Mucosa of descending colon (tissue), 3 donors: ENCODE results near the gene PDE6B. TPM values are rescaled to one million over a fixed set of nuclear protein-coding genes. Genes with fewer than 3 reads are reported as not detected.

Experiments
- ATAC-seq: fragments of 200-7000 bp; cut with Tn5 transposase; one replicate; pipeline ENCODE4 v1.9.1; 2020; ENCODE audit warnings: mild to moderate bottlenecking, moderate library complexity
- DNase-seq, 3 donors: peaks; one replicate each; pipeline ENCODE4 v3.0.0-alpha.2; 2020
- H3K36me3 ChIP-seq: fragments of 200-600 bp; one replicate; pipeline ENCODE4 v1.8.0; 2021; ENCODE audit warnings: low read depth, mild to moderate bottlenecking
- H3K4me1 ChIP-seq: fragments of 200-600 bp; one replicate; pipeline ENCODE4 v1.8.0; 2021; ENCODE audit warnings: low read depth, mild to moderate bottlenecking
- H3K4me3 ChIP-seq: fragments of 200-600 bp; one replicate; pipeline ENCODE4 v1.8.0; 2021; ENCODE audit warnings: mild to moderate bottlenecking
- H3K9me3 ChIP-seq: fragments of 200-600 bp; one replicate; pipeline ENCODE4 v1.8.0; 2021; ENCODE audit warnings: mild to moderate bottlenecking
- intact Hi-C, 2 donors: fragments of 100-400 bp; cut with DNase I in 1 of 2; cut with micrococcal nuclease in 1 of 2; formaldehyde crosslinking; loops; one replicate each; pipeline versions ENCODE4 v1.11.0 to v1.11.1; 2022; cut with DNase I, micrococcal nuclease
- total RNA-seq, 3 donors: library from RNA; stranded (reverse); fragmentation: NEBNext Ultra II Directional in 2 of 3; extraction: Animal tissue kit (Norgen Biotek cat#: 25700) in 2 of 3; gene quantifications; one replicate each; pipeline versions ENCODE4 v1.2.1 to v1.2.4, GENCODE V29; 2021 to 2023
- TF ChIP-seq, protein P1 (sequence below): fragments of 200-600 bp; IDR thresholded peaks from one replicate; pipeline ENCODE4 v1.8.0; 2022; ENCODE audit warnings: antibody characterized with exemption, mild to moderate bottlenecking
- donor health status: DM: no; HTN: no; CAD: no; lungs with moderate emphysema.
- donor health status: DM: no; HTN: no; CAD: no.
- donor health status: DM: no; HTN: yes; CAD: no.

The PDE6B gene
- total RNA-seq, 3 donors from 2014 or later = 1.0 to 2.9 (median 1.2) TPM

DNA sequence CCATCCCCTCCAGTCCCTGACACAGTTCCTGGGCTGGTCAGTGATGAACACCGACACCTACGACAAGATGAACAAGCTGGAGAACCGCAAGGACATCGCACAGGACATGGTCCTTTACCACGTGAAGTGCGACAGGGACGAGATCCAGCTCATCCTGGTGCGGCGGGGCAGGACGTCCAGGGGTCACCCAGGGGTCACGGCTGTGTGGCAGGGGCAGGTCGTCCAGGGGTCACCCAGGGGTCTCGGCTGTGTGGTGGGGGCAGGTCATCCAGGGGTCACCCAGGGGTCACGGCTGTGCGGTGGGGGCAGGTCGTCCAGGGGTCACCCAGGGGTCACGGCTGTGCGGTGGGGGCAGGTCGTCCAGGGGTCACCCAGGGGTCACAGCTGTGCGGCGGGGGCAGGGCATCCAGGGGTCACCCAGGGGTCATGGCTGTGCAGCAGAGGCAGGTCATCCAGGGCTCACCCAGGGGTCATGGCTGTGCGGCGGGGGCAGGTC lies 32.0 kb downstream of the PDE6B start:
- Histone ChIP-seq H3K36me3 (no peaks in the 10 kb centered on the region), H3K9me3 (no peaks in the 10 kb centered on the region), H3K4me1 (no peaks in the 10 kb centered on the region), H3K4me3 (no peak overlapping the region)
- peak in 2 of 3 donors; percentile 12 to 34 for DNase-seq
- TF ChIP-seq, protein P1, sequence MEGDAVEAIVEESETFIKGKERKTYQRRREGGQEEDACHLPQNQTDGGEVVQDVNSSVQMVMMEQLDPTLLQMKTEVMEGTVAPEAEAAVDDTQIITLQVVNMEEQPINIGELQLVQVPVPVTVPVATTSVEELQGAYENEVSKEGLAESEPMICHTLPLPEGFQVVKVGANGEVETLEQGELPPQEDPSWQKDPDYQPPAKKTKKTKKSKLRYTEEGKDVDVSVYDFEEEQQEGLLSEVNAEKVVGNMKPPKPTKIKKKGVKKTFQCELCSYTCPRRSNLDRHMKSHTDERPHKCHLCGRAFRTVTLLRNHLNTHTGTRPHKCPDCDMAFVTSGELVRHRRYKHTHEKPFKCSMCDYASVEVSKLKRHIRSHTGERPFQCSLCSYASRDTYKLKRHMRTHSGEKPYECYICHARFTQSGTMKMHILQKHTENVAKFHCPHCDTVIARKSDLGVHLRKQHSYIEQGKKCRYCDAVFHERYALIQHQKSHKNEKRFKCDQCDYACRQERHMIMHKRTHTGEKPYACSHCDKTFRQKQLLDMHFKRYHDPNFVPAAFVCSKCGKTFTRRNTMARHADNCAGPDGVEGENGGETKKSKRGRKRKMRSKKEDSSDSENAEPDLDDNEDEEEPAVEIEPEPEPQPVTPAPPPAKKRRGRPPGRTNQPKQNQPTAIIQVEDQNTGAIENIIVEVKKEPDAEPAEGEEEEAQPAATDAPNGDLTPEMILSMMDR = no peak
- intact Hi-C loops = no loop called here
- no peak for ATAC-seq

DNA sequence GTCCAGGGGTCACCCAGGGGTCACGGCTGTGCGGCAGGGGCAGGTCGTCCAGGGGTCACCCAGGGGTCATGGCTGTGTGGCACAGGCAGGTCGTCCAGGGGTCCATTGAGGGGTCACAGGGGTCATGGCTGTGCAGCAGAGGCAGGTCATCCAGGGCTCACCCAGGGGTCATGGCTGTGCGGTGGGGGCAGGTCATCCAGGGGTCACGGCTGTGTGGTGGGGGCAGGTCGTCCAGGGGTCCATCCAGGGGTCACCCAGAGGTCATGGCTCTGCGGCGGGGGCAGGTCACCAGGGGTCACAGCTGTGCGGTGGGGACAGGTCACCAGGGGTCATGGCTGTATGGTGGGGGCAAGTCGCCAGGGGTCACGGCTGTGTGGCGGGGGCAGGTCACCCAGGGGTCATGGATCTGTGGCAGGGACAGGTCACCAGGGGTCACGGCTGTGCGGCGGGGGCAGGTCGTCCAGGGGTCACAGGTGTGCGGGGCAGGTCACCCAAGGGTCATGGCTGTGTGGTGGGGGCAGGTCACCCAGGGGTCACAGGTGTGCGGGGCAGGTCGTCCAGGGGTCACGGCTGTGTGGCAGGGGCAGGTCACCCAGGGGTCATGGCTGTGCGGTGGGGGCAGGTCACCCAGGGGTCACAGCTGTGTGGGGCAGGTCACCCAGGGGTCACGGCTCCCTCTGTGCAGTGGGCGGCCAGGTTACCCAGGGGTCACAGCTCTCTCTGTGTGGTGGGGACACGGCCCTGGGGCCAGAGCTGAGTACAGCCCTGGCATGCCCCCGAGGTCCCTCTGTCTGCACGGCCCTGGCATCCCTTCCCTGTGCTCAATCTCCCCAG lies 32.7 kb downstream of the PDE6B start:
- H3K4me1 ChIP-seq = no peaks in the 10 kb centered on the region
- no peak for ATAC-seq
- no peaks in the 10 kb centered on the region for H3K9me3 ChIP-seq
- no peak overlapping the region for H3K4me3 ChIP-seq
- peak in 2 of 3 donors; percentile 18 to 50 for DNase-seq
- TF ChIP-seq, protein P1 = no peak
- H3K36me3 ChIP-seq = no peaks in the 10 kb centered on the region
- intact Hi-C loops = no loop called here

DNA sequence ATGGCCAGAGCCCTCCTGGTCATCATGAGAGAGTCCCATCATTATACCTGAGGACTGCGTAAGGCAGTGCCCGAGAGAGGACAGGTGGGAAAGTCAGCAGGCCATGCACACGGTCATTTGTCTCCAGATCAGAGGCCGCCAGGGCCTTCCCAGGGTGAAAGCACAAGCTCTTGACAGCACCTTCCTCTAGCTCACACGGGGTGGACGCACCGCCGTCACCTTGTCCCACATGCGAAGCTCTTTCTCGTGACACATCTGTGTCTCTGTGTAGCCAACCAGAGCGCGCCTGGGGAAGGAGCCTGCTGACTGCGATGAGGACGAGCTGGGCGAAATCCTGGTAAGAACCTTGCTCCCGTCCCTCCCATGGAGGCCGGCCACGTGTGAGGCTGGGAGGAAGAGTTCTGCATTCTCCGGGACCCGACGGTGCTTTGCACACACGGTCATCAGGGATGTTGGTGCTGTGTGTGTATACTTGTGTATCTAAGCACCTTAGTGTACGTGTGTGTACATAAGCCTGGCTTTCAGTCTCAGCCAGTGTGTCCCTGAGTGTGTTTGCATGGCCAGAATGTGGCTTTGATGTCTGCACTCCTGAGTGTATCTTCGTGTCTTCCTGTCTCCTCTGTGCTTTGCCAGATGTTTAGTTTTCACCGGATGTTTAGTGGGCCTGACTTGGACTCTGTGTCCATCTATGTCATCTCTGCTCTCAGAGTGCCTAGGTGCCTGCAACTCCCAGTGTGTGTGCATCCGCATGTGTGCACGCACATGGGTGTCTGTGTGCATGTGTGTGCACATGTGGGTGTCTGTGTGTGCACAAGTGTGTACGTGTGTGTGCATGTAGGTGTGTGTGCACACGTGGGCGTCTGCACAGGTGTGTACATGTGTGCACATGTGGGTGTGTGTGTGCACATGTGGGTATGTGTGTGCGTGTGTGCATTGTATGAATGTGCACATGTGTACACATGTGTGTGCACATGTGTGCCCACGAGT lies 33.6 kb downstream of the PDE6B start:
- intact Hi-C loops = no loop called here

DNA sequence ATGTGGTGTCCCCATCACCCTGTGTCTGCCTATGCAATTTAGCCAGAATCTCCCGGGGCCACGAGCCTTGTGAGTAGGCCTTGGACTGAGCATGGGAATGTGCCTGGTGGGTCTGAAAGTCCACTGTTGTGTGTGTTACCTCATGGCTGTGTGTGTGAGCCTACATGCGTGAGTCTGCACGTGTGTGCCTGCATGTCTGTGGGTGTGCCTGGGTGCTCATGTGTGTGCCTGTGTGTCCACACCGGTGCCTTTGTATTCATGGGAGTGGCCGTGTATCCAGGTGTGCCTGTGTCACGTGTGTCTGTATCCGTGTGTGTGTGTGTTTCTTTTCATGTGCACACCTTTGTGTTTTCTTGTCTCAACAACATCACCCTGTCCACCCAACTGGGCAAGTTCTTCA lies 34.5 kb downstream of the PDE6B start:
- Histone ChIP-seq H3K4me1 (peaks cover 3% of the 10 kb centered on the region), H3K4me3 (no peak overlapping the region), H3K36me3 (no peaks in the 10 kb centered on the region), H3K9me3 (no peaks in the 10 kb centered on the region)
- TF ChIP-seq, protein P1 = no peak
- DNase-seq (peak in 1 of 3 donors; percentile 4), ATAC-seq (no peak)
- intact Hi-C loops = no loop called here

More for the DNA sequence above, 33.6 kb downstream of the PDE6B start:
- peak in 2 of 3 donors; percentile 10 to 30 for DNase-seq
- Histone ChIP-seq H3K9me3 (no peaks in the 10 kb centered on the region), H3K4me3 (no peak overlapping the region), H3K36me3 (no peaks in the 10 kb centered on the region), H3K4me1 (peaks cover 3% of the 10 kb centered on the region)
- no peak for ATAC-seq
- TF ChIP-seq, protein P1 = no peak

DNA sequence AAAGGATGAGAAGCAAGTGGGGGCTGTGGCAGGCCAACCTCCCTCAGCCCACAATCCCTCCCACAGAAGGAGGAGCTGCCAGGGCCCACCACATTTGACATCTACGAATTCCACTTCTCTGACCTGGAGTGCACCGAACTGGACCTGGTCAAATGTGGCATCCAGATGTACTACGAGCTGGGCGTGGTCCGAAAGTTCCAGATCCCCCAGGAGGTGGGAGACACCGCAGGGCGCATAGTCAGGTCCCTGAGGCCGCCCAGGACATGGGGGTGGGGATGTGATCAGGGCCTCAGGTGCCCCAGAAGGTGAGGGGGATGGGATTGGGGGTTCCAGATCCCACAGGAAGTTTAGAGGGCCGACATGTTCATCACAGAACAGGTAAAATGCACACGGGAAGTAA lies 35.0 kb downstream of the PDE6B start:
- no peaks in the 10 kb centered on the region for H3K36me3 ChIP-seq
- H3K4me3 ChIP-seq = no peak overlapping the region
- TF ChIP-seq, protein P1 = no peak
- peak in 1 of 3 donors; percentile 7 for DNase-seq
- H3K4me1 ChIP-seq = peaks cover 3% of the 10 kb centered on the region
- no peaks in the 10 kb centered on the region for H3K9me3 ChIP-seq
- ATAC-seq = no peak
- intact Hi-C loops = no loop called here
